Cerebellar nuclear complex (tissue), 1 donor: ENCODE results near the gene CHRD.

Experiments
- DNase-seq, 2 experiments: peaks; one replicate each; lab custom pipeline; 2025; lab: John Stamatoyannopoulos, UW

CHRD gene

GRCh38 chr3:184346480-184347190 lies 33.2 kb upstream of the CHRD start:
- no peak for DNase-seq

DNA sequence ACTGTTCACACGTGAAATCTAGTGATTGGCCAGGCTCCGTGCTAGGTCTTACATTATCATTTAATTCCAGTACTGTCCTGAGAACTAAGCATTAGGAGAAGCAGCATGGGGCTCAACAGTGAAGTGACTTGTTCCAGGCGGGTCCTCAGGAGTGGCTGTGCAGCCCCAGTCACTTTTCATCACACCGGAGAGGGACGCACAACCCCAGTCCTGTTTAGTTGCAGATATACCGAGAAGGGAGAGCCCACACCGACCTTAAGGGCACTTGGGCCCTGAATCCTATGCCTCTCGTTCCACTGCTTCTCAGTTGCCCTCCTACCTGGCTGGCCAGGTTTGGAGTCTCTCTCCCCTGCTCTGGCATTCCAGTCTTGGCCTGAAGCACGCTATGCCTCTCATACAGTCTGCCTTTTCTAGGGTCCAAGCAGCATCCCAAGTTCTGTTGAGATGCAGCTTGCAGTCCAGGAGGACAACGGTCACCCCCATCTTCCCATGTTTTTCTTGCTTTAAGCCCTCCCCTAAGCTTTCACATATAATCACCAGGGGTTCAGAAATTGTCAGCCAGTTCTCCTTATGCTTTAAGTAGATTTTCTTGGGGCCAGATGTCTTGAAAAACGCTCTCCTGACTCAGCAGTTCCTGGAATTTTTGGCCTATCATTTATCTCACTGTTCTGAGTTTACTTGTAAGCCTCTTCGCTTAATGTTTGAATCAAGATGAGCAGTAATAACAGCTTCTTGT lies 32.4 kb upstream of the CHRD start:
- DNase-seq, result no peak

GRCh38 chr3:184348057-184348382 lies 31.8 kb upstream of the CHRD start:
- DNase-seq, result no peak

DNA sequence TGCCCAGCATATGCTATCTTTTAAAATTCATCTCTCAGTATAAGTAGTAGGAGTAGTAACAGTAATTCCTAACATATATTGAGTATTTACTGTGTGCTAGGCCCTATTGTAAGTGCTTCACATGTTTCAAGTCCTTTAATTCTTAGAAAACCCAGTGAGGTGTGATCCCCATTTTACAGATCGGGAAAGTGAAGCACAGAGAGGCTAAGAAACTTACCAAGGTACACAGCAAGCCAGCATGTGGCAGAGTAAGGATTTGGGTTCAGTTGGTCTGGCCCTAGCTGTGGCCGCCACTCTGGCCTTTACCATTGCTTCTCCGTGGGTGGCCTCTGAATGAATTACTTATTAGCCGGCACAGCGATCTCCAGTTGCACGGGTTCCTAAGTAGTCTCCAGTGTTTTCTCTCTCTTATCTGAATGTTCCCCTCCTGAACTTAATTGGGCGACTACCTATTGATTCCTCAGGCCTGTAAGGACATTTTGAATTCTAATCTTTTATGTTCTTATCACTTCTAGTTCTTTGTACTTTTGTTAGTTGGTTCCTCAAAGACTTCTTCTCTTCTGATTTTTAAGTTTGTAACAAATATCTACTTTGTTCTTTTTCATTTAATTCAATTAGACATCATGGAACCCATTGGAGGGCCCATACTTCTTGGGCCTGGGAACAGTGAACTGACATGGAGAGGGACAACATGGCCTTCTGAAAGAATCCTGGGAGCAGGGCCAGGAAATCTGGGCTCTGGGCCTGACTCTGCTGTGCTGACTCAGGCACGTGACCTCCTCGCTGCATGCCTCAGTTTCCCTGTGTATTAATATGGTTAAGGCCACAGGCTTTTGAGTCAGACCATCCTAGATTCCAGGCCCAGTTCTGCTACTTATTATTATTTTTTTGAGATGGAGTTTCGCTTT lies 30.0 kb upstream of the CHRD start:
- DNase-seq, result no peak

- DNase-seq, result no peak
Measured at GRCh38 chr3:184350618-184351017, 29.2 kb upstream of the CHRD start.

DNA sequence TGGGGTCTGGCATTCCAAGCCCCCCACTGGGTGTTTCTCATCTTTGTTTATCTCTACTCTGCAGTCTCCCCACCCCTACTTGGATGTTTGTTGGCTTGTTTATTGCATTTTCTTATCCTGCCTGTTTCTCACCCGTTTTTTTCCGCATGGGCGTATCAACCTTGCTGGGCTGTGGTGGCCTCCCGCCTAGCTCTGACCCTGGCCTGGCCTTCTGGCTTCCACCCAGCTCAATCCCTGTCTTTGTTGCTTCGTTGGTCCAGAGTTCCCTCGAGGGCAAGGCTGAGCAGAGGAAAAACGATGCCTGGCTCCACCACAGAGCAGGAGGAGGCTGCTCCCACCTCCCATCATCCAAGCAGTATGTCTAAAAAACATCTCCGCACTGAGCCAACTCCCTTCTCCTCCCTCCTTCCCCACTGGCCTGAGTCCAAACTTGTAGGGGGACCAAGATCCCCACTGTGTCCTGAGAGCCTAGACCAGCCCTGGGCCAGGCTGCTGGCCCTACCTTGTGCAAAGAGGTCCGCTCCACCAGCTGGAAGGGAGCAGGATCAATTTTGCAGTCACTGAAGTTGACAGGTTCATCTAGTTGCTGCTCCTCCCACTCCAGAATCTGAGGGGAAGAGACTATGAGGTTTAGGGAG lies 28.2 kb upstream of the CHRD start:
- DNase-seq, result no peak

- DNase-seq, result no peak
Measured at GRCh38 chr3:184352149-184352785, 27.6 kb upstream of the CHRD start.

DNA sequence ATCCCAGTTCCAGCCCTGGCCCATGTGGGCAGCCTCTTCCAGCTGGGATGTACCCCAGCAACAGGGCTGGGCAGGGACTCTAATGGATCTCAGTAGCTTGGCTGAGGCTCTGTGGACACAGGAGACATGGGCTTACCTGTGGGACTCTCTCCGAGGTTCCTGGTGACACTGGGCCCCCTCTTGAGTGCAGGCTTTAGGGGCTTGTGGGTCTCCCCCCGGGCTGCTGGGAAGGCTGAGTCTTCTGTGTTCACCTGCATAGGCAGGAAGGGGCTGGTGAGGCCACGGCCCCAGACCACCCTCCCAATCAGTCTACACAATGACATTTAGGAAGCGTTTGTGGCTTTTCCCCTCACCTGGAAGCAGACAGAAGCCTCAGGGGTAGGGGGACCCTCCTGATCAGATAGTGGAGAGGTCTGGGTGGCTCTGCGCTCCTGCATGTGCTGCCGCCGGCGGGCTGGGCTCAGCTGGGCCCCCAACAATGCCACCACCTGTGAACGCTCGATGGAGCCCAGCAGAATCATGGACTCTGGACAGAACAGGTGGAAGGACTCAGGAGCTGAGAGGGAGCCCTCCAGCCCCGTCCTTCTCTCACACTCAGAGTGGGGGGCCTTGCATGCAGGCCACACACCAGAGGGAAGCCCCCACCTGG lies 26.8 kb upstream of the CHRD start:
- no peak for DNase-seq

DNA sequence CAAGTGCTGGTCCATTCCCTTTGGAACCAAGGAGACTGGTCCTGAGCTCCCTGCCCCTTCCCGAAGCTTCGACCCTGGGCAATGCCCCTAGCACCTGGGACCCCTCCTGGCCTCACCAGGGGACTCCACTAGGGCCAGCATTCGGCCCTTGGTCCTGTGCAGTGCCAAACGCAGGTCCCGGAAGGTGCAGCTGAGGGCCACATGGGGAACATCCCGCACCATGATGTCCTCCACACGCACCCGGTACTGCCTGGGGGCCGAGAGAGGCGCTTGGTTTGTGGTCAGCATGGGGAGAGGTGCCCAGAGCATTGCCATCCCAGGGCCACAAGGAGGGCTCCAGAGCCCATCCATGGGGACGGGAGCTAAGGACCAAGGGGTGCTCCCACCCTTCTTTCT lies 26.3 kb upstream of the CHRD start:
- no peak for DNase-seq

- DNase-seq, result no peak
Measured at GRCh38 chr3:184354121-184354728, 25.6 kb upstream of the CHRD start.

DNA sequence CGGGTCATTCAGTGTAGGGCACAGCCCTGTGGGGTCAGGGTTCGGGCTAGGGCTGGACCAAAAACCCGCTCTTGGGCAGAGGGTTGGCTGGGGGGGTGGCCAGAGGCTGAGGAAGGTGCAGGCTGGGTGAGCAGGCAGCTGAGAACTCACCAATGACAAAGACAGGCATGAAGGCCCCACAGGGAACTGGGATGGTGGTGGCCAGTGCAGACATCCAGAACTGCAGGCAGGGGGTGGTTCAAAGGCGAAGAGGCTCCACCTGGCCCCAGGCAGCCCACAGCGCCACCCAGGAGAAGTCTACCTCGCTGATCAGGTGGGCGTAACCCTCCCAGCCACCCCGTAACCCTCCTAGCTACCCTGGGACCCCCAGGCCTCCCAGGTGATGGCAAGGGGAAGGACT lies 25.1 kb upstream of the CHRD start:
- no peak for DNase-seq

GRCh38 chr3:184355261-184356040 lies 24.4 kb upstream of the CHRD start:
- no peak for DNase-seq

DNA sequence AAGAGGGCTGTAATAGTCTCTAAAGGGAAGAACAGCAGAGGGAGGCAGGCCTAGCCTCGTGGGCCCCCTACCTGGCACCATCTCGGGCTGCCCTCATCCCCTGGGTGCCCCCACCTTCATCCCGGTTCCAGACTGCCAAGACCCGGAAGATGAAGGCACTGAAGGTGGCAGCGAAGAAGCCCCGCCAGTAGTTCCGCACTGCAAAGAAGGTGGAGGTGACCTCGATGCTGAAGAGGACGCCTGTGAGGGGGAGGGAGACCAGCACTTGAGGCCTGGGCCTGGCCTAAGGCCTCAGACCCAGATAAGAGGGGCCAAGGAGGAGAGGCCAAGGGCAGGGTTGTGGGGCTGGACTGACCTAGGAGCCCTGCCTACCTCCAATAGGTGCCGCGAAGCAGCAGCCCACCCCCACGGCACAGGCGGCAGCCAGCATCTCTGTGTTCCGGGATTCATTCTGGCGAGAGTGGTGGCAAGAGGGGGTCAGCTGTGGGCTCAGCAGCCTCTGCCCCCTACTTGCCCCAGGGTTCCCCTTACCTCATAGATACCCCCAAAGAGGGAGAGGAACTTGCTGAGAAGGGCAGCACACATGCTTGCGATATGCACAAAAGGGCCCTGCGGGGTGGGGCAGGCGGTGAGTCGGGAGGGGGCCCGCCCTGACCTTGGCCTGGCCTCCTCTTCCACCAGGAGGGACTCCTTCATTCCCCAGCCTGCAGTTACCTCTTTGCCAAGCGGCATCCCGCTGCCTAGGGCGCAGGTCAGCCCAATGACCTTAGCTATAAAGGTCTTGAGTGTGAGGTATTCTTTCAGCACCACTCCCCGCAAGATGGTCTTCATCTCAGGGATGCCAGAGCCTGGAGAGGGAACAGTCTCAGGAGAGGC lies 22.4 kb upstream of the CHRD start:
- DNase-seq, result no peak

GRCh38 chr3:184358124-184358767 lies 21.6 kb upstream of the CHRD start:
- no peak for DNase-seq

- no peak for DNase-seq
Measured at GRCh38 chr3:184358921-184359350, 20.9 kb upstream of the CHRD start.

GRCh38 chr3:184359610-184360009 lies 20.2 kb upstream of the CHRD start:
- DNase-seq, result no peak

- no peak for DNase-seq
Measured at GRCh38 chr3:184360070-184360928, 19.6 kb upstream of the CHRD start.
